Measurements from ENCODE around the gene NAA11.

The NAA11 gene

GRCh38 chr4:79364061-79364460 lies 38.2 kb upstream of the NAA11 start:
- no peak overlapping the region for H3K4me2 ChIP-seq (ENCODE audit: insufficient read depth, low read length)

DNA sequence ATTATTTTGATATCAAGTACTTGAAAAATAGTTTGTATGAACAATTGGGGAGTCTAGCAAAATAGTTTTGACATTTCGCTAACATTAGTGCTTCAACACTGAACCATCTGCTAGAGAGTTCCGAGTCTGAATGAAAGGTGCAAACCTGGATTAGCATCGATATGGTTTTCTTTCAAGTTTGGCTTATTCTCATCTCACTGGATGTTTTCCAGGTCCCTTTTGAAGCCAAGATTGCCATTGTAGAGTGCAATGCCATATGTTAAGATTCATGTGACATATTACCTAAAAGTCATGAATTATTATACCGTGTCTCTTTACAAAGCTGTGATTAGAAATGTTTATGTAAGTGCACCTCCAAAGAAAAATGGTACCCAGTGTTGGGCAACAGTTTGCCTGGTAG lies 36.8 kb upstream of the NAA11 start:
- TF ChIP-seq, protein P1, sequence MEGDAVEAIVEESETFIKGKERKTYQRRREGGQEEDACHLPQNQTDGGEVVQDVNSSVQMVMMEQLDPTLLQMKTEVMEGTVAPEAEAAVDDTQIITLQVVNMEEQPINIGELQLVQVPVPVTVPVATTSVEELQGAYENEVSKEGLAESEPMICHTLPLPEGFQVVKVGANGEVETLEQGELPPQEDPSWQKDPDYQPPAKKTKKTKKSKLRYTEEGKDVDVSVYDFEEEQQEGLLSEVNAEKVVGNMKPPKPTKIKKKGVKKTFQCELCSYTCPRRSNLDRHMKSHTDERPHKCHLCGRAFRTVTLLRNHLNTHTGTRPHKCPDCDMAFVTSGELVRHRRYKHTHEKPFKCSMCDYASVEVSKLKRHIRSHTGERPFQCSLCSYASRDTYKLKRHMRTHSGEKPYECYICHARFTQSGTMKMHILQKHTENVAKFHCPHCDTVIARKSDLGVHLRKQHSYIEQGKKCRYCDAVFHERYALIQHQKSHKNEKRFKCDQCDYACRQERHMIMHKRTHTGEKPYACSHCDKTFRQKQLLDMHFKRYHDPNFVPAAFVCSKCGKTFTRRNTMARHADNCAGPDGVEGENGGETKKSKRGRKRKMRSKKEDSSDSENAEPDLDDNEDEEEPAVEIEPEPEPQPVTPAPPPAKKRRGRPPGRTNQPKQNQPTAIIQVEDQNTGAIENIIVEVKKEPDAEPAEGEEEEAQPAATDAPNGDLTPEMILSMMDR (IDR thresholded peaks at IDR 0.05; ENCODE audit: borderline replicate concordance, extremely low read depth, low read length, poor library complexity, severe bottlenecking): no peak
- no peaks in the 10 kb centered on the region for H3K9me3 ChIP-seq (ENCODE audit: insufficient read depth, low read length, severe bottlenecking)

More at GRCh38 chr4:79364061-79364460, 38.2 kb upstream of the NAA11 start:
- Histone ChIP-seq H3K27me3 (ENCODE audit: insufficient read depth, low read length, poor library complexity) (no peaks in the 10 kb centered on the region), H3K4me3 (ENCODE audit: low read depth in 1 of 2, low read length in 2 of 2) (no peak overlapping the region), H3K9ac (ENCODE audit: low read depth, low read length) (no peak overlapping the region), H2AFZ (ENCODE audit: low read depth, low read length) (no peak overlapping the region), H3K27ac (ENCODE audit: low read length) (no peak overlapping the region), H4K20me1 (ENCODE audit: insufficient read depth, low read length) (no peaks in the 10 kb centered on the region), H3K4me1 (ENCODE audit: insufficient read depth, low read length) (no peaks in the 10 kb centered on the region), H3K36me3 (ENCODE audit: insufficient read depth, low read length) (no peaks in the 10 kb centered on the region), H3K9me3 (ENCODE audit: insufficient read depth, low read length, severe bottlenecking) (no peaks in the 10 kb centered on the region), H3K79me2 (ENCODE audit: insufficient read depth, low read length) (no peaks in the 10 kb centered on the region)
- no peak for DNase-seq
- TF ChIP-seq, protein P1 (IDR thresholded peaks at IDR 0.05; ENCODE audit: borderline replicate concordance, extremely low read depth, low read length, poor library complexity, severe bottlenecking): no peak
- TF ChIP-seq EZH2 (IDR thresholded peaks at IDR 0.05; ENCODE audit: borderline replicate concordance, low read depth, low read length, severe bottlenecking): no peak
- no peak for ATAC-seq (ENCODE audit: insufficient read depth, low read depth)

DNA sequence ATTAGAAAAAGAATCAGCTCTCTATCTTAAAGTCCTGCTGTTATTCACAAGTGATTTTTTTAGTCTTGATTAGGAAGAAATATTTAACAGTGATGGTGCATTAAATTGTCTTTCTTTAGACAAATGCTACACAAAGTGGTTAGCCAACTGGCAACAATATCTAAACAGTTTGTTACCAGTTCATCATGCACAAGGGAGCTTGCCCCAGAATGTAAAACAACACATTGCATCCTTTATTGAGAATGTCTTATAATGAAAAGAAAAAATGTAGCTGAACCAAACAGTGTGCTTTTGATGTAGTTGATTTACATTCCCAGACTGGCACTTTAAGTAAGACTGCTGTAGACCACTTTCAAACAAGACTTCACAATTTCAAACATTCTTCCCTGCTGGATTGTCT lies 34.1 kb upstream of the NAA11 start:
- no peak overlapping the region for H3K4me2 ChIP-seq (ENCODE audit: insufficient read depth, low read length)
- no peaks in the 10 kb centered on the region for H3K9me3 ChIP-seq (ENCODE audit: insufficient read depth, low read length, severe bottlenecking)
- ATAC-seq (ENCODE audit: insufficient read depth, low read depth) (no peak), DNase-seq (no peak)
- H3K27ac ChIP-seq (ENCODE audit: low read length): no peak overlapping the region
- no peaks in the 10 kb centered on the region for H4K20me1 ChIP-seq (ENCODE audit: insufficient read depth, low read length)
- no peak overlapping the region for H3K4me3 ChIP-seq (ENCODE audit: low read depth in 1 of 2, low read length in 2 of 2)
- no peaks in the 10 kb centered on the region for H3K36me3 ChIP-seq (ENCODE audit: insufficient read depth, low read length)
- H2AFZ ChIP-seq (ENCODE audit: low read depth, low read length): no peak overlapping the region
- H3K4me1 ChIP-seq (ENCODE audit: insufficient read depth, low read length): no peaks in the 10 kb centered on the region
- H3K27me3 ChIP-seq (ENCODE audit: insufficient read depth, low read length, poor library complexity): no peaks in the 10 kb centered on the region
- no peak for TF ChIP-seq EZH2 (IDR thresholded peaks at IDR 0.05; ENCODE audit: borderline replicate concordance, low read depth, low read length, severe bottlenecking)
- TF ChIP-seq, protein P1 (IDR thresholded peaks at IDR 0.05; ENCODE audit: borderline replicate concordance, extremely low read depth, low read length, poor library complexity, severe bottlenecking): no peak
- no peak overlapping the region for H3K9ac ChIP-seq (ENCODE audit: low read depth, low read length)
- H3K79me2 ChIP-seq (ENCODE audit: insufficient read depth, low read length): no peaks in the 10 kb centered on the region

More for the DNA sequence above, 36.8 kb upstream of the NAA11 start:
- Histone ChIP-seq H4K20me1 (ENCODE audit: insufficient read depth, low read length) (no peaks in the 10 kb centered on the region), H3K36me3 (ENCODE audit: insufficient read depth, low read length) (no peaks in the 10 kb centered on the region), H3K27ac (ENCODE audit: low read length) (no peak overlapping the region), H3K4me1 (ENCODE audit: insufficient read depth, low read length) (no peaks in the 10 kb centered on the region), H2AFZ (ENCODE audit: low read depth, low read length) (no peak overlapping the region), H3K9ac (ENCODE audit: low read depth, low read length) (no peak overlapping the region), H3K79me2 (ENCODE audit: insufficient read depth, low read length) (no peaks in the 10 kb centered on the region), H3K27me3 (ENCODE audit: insufficient read depth, low read length, poor library complexity) (no peaks in the 10 kb centered on the region), H3K4me2 (ENCODE audit: insufficient read depth, low read length) (no peak overlapping the region), H3K4me3 (ENCODE audit: low read depth in 1 of 2, low read length in 2 of 2) (no peak overlapping the region)
- DNase-seq (no peak), ATAC-seq (ENCODE audit: insufficient read depth, low read depth) (no peak)

- H3K9me3 ChIP-seq (ENCODE audit: insufficient read depth, low read length, severe bottlenecking): no peaks in the 10 kb centered on the region
- no peaks in the 10 kb centered on the region for H3K27me3 ChIP-seq (ENCODE audit: insufficient read depth, low read length, poor library complexity)
- H3K9ac ChIP-seq (ENCODE audit: low read depth, low read length): no peak overlapping the region
- H3K27ac ChIP-seq (ENCODE audit: low read length): no peak overlapping the region
- no peak overlapping the region for H3K4me3 ChIP-seq (ENCODE audit: low read depth in 1 of 2, low read length in 2 of 2)
- H2AFZ ChIP-seq (ENCODE audit: low read depth, low read length): no peak overlapping the region
- no peaks in the 10 kb centered on the region for H3K36me3 ChIP-seq (ENCODE audit: insufficient read depth, low read length)
- no peak for ATAC-seq (ENCODE audit: insufficient read depth, low read depth)
- no peaks in the 10 kb centered on the region for H3K79me2 ChIP-seq (ENCODE audit: insufficient read depth, low read length)
- no peak for DNase-seq
- TF ChIP-seq, protein P1 (IDR thresholded peaks at IDR 0.05; ENCODE audit: borderline replicate concordance, extremely low read depth, low read length, poor library complexity, severe bottlenecking): no peak
- no peak for TF ChIP-seq EZH2 (IDR thresholded peaks at IDR 0.05; ENCODE audit: borderline replicate concordance, low read depth, low read length, severe bottlenecking)
- no peaks in the 10 kb centered on the region for H3K4me1 ChIP-seq (ENCODE audit: insufficient read depth, low read length)
- H3K4me2 ChIP-seq (ENCODE audit: insufficient read depth, low read length): no peak overlapping the region
- H4K20me1 ChIP-seq (ENCODE audit: insufficient read depth, low read length): no peaks in the 10 kb centered on the region
Measured at GRCh38 chr4:79358438-79358837, 32.6 kb upstream of the NAA11 start.
